A549 (cell line): ENCODE measurements around the gene TTC4.

Experiments used
- CBX8 ChIP-seq: fragments of 200-600 bp; sonication (generic); IDR thresholded peaks from 2 replicates; pipeline ENCODE4 v1.6.1; 2016
- HDAC2 ChIP-seq: fragments of 200-600 bp; sonication (generic); IDR thresholded peaks from 2 replicates; pipeline ENCODE4 v1.6.1; 2016
- JUN ChIP-seq, 2 experiments: fragments of >200 bp; sonication (Bioruptor Twin); formaldehyde crosslinking; IDR thresholded peaks; 2 replicates in 1 of 2; 3 replicates in 1 of 2; pipeline ENCODE4 v1.6.1; 2016 to 2017

DNA sequence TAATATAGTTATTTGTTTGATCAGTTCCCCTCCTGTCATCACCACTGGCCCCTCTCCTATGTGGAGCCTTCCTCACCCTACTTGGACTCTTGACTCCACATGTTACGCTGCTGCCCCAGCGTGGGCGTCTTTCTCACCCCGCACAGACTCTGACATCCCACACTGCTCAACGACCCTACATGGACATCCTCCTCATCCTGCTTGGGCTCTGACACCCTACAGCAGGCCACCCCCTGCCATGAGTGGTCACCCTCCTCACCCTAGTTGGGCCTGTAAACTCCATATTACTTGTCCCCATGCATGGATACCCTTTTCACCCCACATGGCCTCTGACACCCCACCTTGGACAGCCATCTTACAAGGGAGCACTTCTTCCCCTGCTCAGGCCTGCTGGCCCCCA is 21.0 kb downstream of the TTC4 start:
- no peak for TF ChIP-seq HDAC2
- TF ChIP-seq CBX8, result no peak
- TF ChIP-seq JUN (IDR thresholded peaks at IDR 0.05), result no peak
